Activated naive CD8-positive, alpha-beta T cell (primary cell): ENCODE measurements around the gene MBOAT2.
A peak's percentile ranks its signal among the peaks of the same experiment; 100 is the strongest.
"Not testable (repeated sequence)": the region's sequence is repeated elsewhere in the genome, so short reads cannot be mapped to it uniquely, and the experiment has no call there.

Experiments used
- H3K27ac Mint-ChIP-seq: one replicate; pipeline ENCODE4 v1.8.0; 2021; ENCODE audit warnings: mixed read lengths
- H3K27me3 Mint-ChIP-seq: one replicate; pipeline ENCODE4 v1.8.0; 2021; ENCODE audit warnings: mixed read lengths
- H3K36me3 Mint-ChIP-seq: one replicate; pipeline ENCODE4 v1.8.0; 2021; ENCODE audit warnings: mixed read lengths
- H3K4me1 Mint-ChIP-seq: one replicate; pipeline ENCODE4 v1.8.0; 2021; ENCODE audit warnings: low read depth, mixed read lengths
- H3K4me3 Mint-ChIP-seq: one replicate; pipeline ENCODE4 v1.8.0; 2021; ENCODE audit warnings: mild to moderate bottlenecking, mixed read lengths
- H3K9me3 Mint-ChIP-seq: one replicate; pipeline ENCODE4 v1.8.0; 2021; ENCODE audit warnings: low read depth, mixed read lengths

Gene MBOAT2, protein sequence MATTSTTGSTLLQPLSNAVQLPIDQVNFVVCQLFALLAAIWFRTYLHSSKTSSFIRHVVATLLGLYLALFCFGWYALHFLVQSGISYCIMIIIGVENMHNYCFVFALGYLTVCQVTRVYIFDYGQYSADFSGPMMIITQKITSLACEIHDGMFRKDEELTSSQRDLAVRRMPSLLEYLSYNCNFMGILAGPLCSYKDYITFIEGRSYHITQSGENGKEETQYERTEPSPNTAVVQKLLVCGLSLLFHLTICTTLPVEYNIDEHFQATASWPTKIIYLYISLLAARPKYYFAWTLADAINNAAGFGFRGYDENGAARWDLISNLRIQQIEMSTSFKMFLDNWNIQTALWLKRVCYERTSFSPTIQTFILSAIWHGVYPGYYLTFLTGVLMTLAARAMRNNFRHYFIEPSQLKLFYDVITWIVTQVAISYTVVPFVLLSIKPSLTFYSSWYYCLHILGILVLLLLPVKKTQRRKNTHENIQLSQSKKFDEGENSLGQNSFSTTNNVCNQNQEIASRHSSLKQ

DNA sequence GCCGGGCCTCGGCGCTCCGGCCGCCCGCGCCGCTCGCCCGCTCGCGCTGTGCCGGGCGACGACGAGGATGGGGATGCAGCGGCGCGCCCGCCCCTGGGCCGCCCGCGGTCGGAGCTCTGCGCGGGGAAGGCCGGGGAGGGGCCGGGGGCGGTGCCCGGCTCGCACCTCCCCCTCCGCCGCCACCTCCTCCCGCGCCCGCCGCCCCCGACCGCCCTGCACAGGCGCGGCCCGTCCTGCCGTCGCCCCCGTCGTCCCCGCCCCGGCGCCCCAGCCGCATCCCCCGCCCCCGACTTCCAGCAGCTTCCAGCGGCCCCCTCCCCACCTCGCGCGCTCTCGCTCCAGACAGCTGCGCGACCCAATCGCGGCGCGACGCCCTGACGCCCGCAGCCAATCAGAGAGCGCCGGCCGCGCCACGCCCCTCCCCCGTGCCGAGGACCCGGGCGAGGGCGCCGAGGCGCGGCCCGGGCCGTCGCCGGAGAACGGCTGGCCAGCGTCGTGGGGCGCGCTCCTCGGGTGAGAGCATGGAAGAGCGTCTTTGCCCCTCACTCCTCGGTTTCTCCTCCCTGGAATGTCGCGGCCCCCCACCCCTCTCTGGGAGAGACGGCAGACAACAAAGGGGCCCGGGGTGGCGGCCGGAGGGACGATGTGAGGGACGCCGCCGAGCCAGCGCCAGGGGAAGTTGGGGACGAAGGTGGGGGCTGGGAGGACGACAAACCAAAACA, at the start of gene MBOAT2:
MBOAT2 (minus strand) TSS at position 69 of the 722 bp plus-strand sequence. CDS start 70 bp downstream, outside the sequence.
- Mint-ChIP-seq H3K27ac (no peak within 1 kb of the TSS), H3K4me3 (peak within 1 kb of the TSS; percentile 86), H3K4me1 (peaks cover 14% of the 10 kb centered on the region), H3K27me3 (peaks cover 4% of the 10 kb centered on the region), H3K36me3 (no peaks in the 10 kb centered on the region), H3K9me3 (no peaks in the 10 kb centered on the region)

DNA sequence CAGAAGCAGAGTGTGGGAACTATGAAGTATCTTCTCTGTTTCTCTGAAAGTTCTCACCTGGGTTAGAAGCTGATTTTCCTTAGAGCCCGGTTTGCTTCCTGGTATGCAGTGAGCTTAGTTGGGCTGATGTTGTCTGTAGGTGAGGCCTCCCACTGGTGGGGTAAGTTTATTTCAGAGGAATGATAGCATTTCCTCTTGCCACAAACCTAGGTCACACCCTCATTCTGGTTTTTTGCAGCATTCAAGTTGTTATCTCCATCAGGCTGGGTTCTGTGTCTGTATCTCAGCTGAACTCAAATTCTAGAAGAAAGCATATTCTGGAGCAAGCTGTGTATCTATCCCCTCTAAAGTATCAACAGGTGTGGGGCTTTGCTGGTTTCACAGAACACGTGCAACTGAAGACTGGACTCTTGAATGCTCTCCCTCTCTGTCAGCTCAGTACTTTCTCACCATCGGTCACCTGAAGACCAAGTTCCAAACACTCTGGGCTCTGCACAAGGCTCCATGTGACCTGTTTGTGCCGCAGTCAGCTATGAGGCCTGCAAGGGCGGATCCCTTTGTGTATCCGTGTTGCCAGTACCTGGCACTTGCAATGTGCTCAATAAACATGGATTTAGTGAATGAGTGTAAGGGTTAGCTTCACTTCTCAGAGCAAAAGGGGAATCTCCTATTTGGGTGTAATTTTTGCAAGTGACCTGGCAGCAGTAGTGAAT, 49.5 kb upstream of the MBOAT2 start:
- H3K36me3 Mint-ChIP-seq: peaks cover 2% of the 10 kb centered on the region
- no peak overlapping the region for H3K27ac Mint-ChIP-seq
- H3K9me3 Mint-ChIP-seq: peaks cover 3% of the 10 kb centered on the region
- H3K4me3 Mint-ChIP-seq: no peak overlapping the region
- H3K27me3 Mint-ChIP-seq: no peaks in the 10 kb centered on the region
- peaks cover 10% of the 10 kb centered on the region for H3K4me1 Mint-ChIP-seq

DNA sequence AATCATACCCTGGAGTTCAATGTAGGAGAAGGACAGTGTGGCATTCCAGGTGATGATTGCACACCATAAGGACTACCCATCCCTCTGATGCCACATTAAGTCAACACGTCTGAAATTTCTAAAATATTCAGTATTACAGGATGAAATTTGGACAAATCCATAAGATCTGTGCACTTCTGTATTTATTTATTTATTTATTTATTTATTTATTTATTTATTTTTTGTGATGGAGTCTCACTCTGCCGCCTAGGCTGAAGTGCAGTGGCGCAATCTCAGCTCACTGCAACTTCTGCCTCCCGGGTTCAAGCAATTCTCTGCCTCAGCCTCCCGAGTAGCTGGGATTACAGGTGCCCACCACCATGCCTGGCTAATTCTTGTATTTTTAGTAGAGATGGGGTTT, 48.0 kb upstream of the MBOAT2 start:
- not testable (repeated sequence) for H3K36me3 Mint-ChIP-seq, H3K27me3 Mint-ChIP-seq

DNA sequence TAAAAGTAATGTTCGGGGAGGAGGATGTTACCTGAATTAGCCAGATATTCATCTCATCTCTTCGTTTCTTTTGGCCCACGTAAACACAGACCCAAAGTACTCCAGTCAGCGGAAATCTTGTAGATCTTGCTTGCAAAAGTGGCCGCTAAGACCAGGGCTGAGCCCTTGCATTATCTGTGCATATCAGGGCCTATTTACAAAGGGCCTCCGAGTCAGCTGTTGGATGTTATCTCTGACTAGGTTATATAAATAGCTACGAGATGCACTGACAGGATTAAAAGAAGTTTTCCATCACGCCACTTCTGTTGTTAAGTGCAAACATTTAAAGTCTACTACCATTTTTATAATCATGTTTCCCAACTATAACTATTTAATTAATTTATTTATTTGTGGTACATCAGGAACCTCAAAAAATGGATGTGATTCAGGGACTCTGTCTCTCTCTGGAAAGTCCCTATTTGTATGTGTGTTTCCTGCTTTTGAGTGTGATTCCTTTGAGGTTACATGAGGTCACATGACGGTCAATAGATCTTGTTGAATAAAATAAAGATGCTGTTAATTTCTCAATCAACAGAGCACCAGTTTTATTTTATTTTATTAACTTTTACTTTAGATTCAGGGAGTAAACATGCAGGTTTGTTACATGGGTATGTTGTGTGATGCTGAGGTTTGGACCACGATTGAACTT, 46.8 kb upstream of the MBOAT2 start:
- H3K4me1 Mint-ChIP-seq: peaks cover 4% of the 10 kb centered on the region
- no peak overlapping the region for H3K4me3 Mint-ChIP-seq
- no peak overlapping the region for H3K27ac Mint-ChIP-seq
- peaks cover 2% of the 10 kb centered on the region for H3K27me3 Mint-ChIP-seq
- H3K36me3 Mint-ChIP-seq: peaks cover 2% of the 10 kb centered on the region
- H3K9me3 Mint-ChIP-seq: no peaks in the 10 kb centered on the region

More for the DNA sequence above, 48.0 kb upstream of the MBOAT2 start:
- H3K27ac Mint-ChIP-seq, H3K9me3 Mint-ChIP-seq, H3K4me3 Mint-ChIP-seq, H3K4me1 Mint-ChIP-seq: not testable (repeated sequence)

DNA sequence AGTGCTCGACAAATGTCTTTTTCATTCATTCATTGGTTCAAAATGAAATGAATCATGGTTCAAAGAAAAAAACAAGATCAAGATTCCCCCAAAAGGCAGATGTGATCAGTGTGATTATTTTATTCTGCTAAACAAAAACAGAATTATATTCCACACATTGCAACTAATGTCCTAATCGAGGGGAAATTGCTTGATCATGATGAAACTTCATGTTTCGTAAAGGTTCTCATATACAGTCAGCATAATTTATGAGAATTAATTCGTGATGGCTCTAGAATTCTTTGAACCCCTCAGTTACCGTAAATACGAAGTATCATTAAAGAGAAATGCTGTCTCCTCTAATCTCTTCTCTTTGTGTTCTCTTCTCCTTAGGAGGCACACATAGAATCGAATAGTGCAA, 42.1 kb upstream of the MBOAT2 start:
- Mint-ChIP-seq H3K27me3 (peaks cover 2% of the 10 kb centered on the region), H3K9me3 (no peaks in the 10 kb centered on the region), H3K36me3 (peaks cover 2% of the 10 kb centered on the region), H3K4me3 (no peak overlapping the region), H3K27ac (no peak overlapping the region), H3K4me1 (no peaks in the 10 kb centered on the region)

DNA sequence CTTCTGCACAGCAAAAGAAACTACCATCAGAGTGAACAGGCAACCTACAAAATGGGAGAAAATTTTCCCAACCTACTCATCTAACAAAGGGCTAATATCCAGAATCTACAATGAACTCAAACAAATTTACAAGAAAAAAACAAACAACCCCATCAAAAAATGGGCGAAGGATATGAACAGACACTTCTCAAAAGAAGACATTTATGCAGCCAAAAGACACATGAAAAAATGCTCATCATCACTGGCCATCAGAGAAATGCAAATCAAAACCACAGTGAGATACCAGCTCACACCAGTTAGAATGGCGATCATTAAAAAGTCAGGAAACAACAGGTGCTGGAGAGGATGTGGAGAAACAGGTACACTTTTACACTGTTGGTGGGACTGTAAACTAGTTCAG, 40.0 kb upstream of the MBOAT2 start:
- not testable (repeated sequence) for H3K27ac Mint-ChIP-seq, H3K9me3 Mint-ChIP-seq, H3K27me3 Mint-ChIP-seq, H3K36me3 Mint-ChIP-seq, H3K4me1 Mint-ChIP-seq, H3K4me3 Mint-ChIP-seq

DNA sequence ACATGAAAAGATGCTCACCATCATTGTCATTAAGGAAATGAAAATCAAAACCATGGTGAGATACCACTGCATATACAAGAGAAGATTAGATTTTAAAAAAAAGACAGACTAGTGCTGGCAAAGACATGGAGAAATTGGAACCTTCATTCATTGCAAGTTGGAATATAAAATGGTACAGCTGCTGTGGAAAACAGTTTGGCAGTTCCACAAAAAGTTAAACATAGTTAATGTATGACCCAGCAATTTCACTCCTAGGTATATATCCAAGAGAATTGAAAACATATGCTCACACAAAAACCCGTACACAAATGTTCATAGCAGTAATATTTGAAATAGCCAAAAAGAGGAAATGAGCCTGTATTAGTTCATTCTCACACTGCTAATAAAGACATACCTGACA, 33.7 kb upstream of the MBOAT2 start:
- H3K4me1 Mint-ChIP-seq: peaks cover 5% of the 10 kb centered on the region
- peaks cover 6% of the 10 kb centered on the region for H3K36me3 Mint-ChIP-seq
- H3K9me3 Mint-ChIP-seq: peaks cover 13% of the 10 kb centered on the region
- H3K4me3 Mint-ChIP-seq: no peak overlapping the region
- H3K27me3 Mint-ChIP-seq: peaks cover 5% of the 10 kb centered on the region
- no peak overlapping the region for H3K27ac Mint-ChIP-seq

DNA sequence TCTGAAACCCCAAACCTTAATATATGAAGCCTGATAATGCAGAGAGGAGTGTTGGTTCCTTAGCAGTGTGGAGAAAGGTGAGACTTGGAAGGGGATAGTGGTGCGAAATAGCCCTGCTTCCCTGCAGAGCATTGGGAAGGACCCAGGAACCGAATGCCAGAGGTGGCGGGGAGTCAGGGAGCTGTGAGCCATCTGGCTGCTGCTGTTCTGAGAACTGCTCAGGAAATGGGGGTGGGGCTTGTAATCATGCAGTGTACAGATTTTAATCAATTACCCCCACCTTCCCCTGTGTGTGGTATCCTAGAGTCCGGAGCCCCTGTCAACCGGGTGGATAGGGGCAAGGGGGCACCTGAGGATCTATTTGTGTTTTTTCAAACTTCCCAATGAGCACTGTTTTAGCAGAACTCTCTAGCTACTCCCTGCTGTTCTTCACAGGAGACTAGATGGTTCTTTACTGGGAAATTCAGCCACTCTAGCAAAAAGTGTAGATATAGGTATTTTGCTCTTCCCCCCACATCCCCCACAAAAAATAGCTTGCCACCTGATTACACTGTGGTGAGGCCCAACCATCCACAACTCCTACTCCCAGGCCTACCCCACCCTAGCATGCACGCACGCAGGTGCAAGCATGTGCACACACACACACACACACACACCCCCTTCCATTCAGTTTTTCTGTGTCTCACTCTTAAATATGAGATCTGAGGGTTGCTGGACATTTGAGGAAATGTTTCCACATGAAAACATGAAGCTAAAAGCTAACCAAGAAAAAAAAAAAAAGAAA, 30.1 kb upstream of the MBOAT2 start:
- peaks cover 5% of the 10 kb centered on the region for H3K4me1 Mint-ChIP-seq
- H3K27ac Mint-ChIP-seq: no peak overlapping the region
- no peak overlapping the region for H3K4me3 Mint-ChIP-seq
- peaks cover 13% of the 10 kb centered on the region for H3K27me3 Mint-ChIP-seq
- peaks cover 6% of the 10 kb centered on the region for H3K36me3 Mint-ChIP-seq
- peaks cover 13% of the 10 kb centered on the region for H3K9me3 Mint-ChIP-seq

DNA sequence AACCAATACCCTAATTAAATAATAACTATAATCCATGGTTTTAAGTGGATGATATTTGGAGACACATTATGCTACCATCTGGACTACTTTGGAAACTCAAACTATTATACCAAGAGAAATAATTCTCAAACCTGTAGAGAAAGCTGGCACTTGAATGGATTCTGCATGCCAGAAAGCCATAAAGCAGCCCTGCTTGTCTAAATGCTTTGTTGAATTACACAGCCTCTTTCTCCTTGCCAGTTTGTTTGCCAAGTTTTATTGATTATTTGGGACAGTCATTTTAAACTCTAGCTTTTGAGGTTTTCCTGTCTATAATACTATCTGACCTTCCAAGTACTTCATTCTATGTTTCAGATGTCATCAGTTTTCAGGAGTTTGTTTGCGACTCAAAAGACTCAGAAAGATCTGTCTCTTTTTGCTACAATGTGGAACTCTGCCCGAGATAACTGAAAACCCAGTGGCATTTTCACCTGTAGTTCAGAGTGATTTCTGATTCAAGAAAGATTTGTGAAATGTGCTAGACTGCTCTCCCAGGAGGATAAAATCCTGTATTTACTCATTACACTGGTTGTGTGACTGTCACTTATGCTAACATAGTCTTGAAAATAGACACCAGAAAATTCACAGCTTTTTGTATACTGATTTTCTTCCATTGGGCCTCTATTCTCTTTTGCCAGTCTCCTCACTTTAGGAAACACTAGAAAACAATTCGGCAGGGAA, 29.2 kb upstream of the MBOAT2 start:
- Mint-ChIP-seq H3K4me1 (peaks cover 5% of the 10 kb centered on the region), H3K36me3 (peaks cover under 1% of the 10 kb centered on the region), H3K27me3 (peaks cover 15% of the 10 kb centered on the region), H3K4me3 (no peak overlapping the region), H3K9me3 (peaks cover 7% of the 10 kb centered on the region), H3K27ac (no peak overlapping the region)

DNA sequence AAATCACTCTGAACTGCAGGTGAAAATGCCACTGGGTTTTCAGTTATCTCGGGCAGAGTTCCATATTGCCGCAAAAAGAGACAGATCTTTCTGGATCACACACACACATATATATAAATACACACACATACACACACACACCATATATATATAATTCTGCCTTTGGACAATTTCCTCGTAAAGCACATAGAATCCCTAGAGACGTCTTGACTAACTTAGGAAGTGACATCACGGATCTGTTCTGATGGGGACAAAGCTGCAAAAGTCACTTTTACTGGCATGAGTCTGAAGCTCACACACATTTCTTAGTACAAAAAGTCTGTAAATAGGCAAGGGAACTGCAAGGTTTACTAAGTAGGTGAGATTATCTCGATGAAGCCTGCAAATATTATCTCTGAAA, 28.6 kb upstream of the MBOAT2 start:
- no peak overlapping the region for H3K4me3 Mint-ChIP-seq
- H3K27me3 Mint-ChIP-seq: peaks cover 13% of the 10 kb centered on the region
- no peak overlapping the region for H3K27ac Mint-ChIP-seq
- H3K4me1 Mint-ChIP-seq: peaks cover 5% of the 10 kb centered on the region
- no peaks in the 10 kb centered on the region for H3K36me3 Mint-ChIP-seq
- peaks cover 3% of the 10 kb centered on the region for H3K9me3 Mint-ChIP-seq

DNA sequence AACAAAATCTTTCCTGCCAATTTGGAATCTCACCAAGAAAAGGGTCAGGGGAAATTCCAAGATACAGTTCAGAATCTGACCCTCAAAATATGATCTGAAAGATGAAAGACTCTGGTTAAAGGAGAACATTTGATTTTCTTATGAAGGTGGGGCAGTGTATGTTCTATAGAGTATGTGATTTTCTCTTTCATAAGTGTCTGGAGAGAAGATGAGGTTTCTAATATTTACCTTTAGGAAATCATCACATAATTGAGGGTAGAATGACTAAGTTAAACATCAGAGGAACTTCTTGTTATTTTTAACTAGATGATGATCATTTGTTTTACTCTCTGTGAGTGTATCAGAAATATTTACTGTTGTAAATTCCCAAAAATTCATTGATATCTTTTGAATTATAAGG, 27.8 kb upstream of the MBOAT2 start:
- no peak overlapping the region for H3K27ac Mint-ChIP-seq
- peaks cover 17% of the 10 kb centered on the region for H3K27me3 Mint-ChIP-seq
- no peaks in the 10 kb centered on the region for H3K36me3 Mint-ChIP-seq
- peaks cover 5% of the 10 kb centered on the region for H3K4me1 Mint-ChIP-seq
- H3K4me3 Mint-ChIP-seq: no peak overlapping the region
- H3K9me3 Mint-ChIP-seq: no peaks in the 10 kb centered on the region

DNA sequence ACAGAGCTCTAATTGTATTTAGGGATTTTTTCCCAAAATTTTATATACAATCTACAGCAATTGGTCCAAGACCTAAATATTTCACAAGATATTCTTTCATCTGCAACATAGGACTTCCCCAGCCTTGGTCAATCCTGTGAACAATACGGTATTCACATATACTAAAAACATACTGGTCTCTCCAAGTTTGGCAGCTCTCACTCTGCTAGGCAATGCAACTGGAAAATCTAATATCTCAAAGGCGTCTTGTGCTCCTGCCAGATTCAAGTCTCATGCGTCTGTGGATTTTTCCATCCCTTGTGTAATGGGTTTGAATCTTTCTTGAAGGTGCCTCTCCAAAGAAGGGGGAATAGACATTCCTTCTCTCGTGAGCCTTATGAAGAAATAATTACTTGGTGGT, 27.4 kb upstream of the MBOAT2 start:
- Mint-ChIP-seq H3K27ac (no peak overlapping the region), H3K4me3 (no peak overlapping the region), H3K4me1 (peaks cover 5% of the 10 kb centered on the region), H3K9me3 (no peaks in the 10 kb centered on the region), H3K27me3 (peaks cover 16% of the 10 kb centered on the region), H3K36me3 (no peaks in the 10 kb centered on the region)

DNA sequence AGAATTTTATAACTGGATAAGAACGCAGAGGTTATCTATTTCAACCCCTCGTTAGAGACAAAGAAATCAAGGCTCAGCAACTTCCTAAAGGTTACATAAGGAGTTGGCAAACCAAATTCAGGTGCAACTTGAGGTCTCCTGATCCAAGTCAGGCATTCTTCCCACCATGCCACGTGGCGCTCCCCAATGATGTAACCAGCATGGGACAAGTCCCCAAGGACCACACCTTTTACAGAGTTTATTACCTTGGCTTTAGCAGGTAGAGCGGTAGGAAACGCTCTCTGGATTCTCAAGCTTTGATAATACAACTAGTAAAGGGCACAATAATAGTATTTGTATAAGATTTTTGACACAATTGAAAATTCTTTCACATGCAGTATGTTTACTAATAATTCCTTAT, 26.7 kb upstream of the MBOAT2 start:
- Mint-ChIP-seq H3K9me3 (no peaks in the 10 kb centered on the region), H3K4me1 (peaks cover 5% of the 10 kb centered on the region), H3K36me3 (no peaks in the 10 kb centered on the region), H3K27ac (no peak overlapping the region), H3K27me3 (peaks cover 18% of the 10 kb centered on the region), H3K4me3 (no peak overlapping the region)
